Ectodermal cell (in vitro differentiated cells): ENCODE measurements around the gene ASB7.

ENCODE experiments used
- H3K27ac ChIP-seq: 2 replicates; pipeline ENCODE4 v1.7.0; 2013; ENCODE audit warnings: mild to moderate bottlenecking, low read depth, low read length; ENCODE audit not compliant: insufficient read depth, poor library complexity, severe bottlenecking
- H3K27me3 ChIP-seq: 2 replicates; pipeline ENCODE4 v1.7.0; 2013; ENCODE audit warnings: mild to moderate bottlenecking, low read length; ENCODE audit not compliant: insufficient read depth, control insufficient read depth, poor library complexity, severe bottlenecking
- H3K36me3 ChIP-seq: one replicate; pipeline ENCODE4 v1.7.0; 2013; ENCODE audit warnings: low read length; ENCODE audit not compliant: control insufficient read depth, insufficient read depth
- H3K4me1 ChIP-seq: one replicate; pipeline ENCODE4 v1.7.0; 2013; ENCODE audit warnings: low read length; ENCODE audit not compliant: control insufficient read depth, insufficient read depth
- H3K4me3 ChIP-seq: 2 replicates; pipeline ENCODE4 v1.7.0; 2013; ENCODE audit warnings: low read depth, low read length, control low read depth; ENCODE audit not compliant: insufficient read depth
- H3K9me3 ChIP-seq: 2 replicates; pipeline ENCODE4 v1.7.0; 2013; ENCODE audit warnings: mild to moderate bottlenecking, low read length, moderate library complexity; ENCODE audit not compliant: control insufficient read depth
- WGBS, 2 experiments: methylation state at CpG; one replicate each; pipeline ENCODE4 v1.1.7; 2013; ENCODE audit warnings: missing lambda C conversion rate in 2 of 2; 5-methylcytosine and 5-hydroxymethylcytosine counted together

ASB7 gene

DNA sequence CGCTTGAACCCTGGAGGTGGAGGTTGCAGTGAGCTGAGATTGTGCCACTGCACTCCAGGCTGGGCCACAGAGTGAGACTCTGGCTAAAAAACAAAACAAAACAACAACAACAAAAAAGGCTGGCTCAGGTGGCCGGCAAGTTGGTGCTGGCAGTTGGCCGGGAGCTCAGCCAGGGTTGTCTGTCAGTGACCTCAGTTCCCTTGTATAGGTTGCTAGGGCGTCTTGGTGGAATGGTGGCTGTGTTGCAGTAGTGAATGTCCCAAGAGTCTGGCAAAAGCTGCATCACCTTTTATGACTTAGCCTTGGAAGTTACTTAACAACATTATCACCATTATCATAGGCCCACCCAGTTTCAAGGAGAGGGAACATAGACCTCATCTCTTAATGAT is 40.6 kb downstream of the ASB7 start:
- Histone ChIP-seq H3K4me1 (no peaks in the 10 kb centered on the region), H3K27me3 (no peaks in the 10 kb centered on the region)
- WGBS, 2 experiments = 90 to 93% methylated on average over 4 of the region's 4 CpGs

DNA sequence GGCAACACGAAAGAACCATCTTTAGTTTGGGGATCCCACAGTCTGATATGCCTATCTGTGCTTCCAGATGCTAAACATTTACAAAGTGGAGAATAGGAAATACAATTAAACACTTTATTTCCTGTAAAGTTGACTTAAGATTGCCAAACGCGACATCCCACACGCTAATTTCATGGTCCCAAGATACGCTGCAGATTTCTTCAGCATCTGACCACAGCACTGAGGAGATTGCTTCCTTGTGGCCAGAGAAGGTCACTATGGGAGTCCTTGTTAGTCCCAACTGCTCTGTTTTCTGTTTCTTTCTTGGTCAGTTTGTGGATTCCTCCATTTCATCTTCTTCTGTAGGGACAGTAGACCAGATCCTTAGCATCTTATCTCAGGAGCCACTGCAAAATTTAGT is 43.3 kb downstream of the ASB7 start:
- Histone ChIP-seq H3K27ac (no peak overlapping the region), H3K36me3 (no peaks in the 10 kb centered on the region), H3K4me1 (no peaks in the 10 kb centered on the region), H3K9me3 (no peaks in the 10 kb centered on the region), H3K4me3 (no peak overlapping the region), H3K27me3 (no peaks in the 10 kb centered on the region)
- 93 to 99% methylated on average over 5 of the region's 5 CpGs for WGBS, 2 experiments

More for the DNA sequence above, 40.6 kb downstream of the ASB7 start:
- Histone ChIP-seq H3K27ac (no peak overlapping the region), H3K36me3 (no peaks in the 10 kb centered on the region), H3K4me3 (no peak overlapping the region), H3K9me3 (no peaks in the 10 kb centered on the region)

DNA sequence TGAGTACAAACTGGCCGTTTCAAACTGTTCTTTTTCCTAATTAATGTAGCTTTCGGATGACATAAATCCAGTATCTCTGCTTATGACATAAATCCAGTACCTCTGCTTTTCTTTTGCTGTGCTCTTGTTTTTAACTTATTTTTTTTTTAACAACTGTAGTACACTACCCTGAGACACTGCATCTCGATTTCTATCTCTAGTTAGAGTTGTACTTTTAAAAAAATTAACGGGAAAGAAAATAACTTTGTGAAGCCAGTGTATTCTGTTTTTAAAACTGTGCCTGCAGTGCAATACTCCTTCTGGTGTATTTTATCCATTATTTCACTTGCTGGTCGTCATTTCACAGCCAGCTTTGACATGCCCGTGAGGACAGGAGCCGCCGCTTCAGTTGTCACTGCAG is 46.6 kb downstream of the ASB7 start:
- Histone ChIP-seq H3K9me3 (no peaks in the 10 kb centered on the region), H3K4me1 (no peaks in the 10 kb centered on the region), H3K27me3 (no peaks in the 10 kb centered on the region), H3K27ac (no peak overlapping the region), H3K4me3 (no peak overlapping the region), H3K36me3 (no peaks in the 10 kb centered on the region)
- WGBS, 2 experiments = 94% methylated on average over 8 of the region's 8 CpGs

DNA sequence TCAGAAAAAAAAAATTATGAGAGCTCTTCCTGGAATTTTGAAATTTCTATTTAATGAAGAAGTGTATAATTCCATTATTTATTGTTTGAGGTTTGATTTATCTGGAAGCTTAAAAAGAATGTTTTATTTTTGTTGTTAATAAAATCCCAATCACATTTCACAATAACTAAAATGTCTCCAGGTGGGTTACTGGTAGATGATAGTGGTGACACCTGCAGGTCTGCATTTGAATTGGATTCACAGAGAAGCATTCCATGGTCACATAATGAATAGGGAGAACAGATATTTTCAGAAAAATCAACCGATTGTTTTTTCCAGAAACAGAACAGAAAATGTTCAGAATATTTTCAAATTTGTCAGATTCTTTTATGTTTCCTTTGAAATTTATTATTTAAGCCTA is 48.3 kb downstream of the ASB7 start:
- Histone ChIP-seq H3K27me3 (no peaks in the 10 kb centered on the region), H3K36me3 (no peaks in the 10 kb centered on the region), H3K9me3 (no peaks in the 10 kb centered on the region), H3K4me1 (no peaks in the 10 kb centered on the region), H3K4me3 (no peak overlapping the region), H3K27ac (no peak overlapping the region)
- 82% methylated on average over 1 of the region's 1 CpG; no CpG with 5 or more reads in 1 of the 2 experiments for WGBS, 2 experiments

DNA sequence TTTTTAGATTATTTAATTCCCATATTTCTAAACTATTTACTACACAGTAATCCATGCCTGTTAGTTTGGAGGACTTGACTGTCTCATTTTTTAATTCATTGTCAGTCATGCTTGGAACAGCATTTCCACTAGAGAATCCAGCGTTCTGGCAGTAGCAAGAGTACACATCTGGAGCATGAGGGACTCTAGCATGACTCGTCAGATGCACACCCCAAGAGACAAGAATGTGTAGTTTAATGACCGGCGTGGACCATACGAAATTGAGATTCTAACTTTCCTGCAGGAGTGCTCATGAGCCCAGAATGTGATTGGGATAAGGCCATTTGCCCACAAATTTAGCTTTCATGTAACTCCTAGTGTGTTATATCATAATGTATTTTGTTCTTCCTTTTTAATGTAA is 48.9 kb downstream of the ASB7 start:
- 96 to 97% methylated on average over 5 of the region's 5 CpGs for WGBS, 2 experiments
- Histone ChIP-seq H3K27ac (no peak overlapping the region), H3K4me1 (no peaks in the 10 kb centered on the region), H3K36me3 (no peaks in the 10 kb centered on the region), H3K27me3 (no peaks in the 10 kb centered on the region), H3K9me3 (no peaks in the 10 kb centered on the region), H3K4me3 (no peak overlapping the region)

DNA sequence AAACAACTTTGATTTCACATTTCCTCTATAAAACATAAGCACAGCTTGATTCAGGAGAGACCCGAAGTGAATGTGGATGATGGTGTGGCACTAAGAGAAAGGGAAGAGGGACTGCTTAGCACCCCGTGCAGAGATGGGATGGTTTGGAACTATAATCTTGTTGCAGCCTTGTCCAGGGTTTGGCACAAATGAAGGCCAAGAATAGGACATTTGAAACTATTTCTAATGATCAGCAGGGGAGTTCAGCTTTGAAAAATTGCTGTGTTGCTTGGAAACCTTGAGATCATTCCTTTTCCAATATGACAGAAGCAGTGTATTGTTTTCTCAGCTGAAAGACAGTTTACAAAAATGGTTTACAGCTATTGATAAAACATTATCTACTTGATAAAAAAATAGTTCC is 49.7 kb downstream of the ASB7 start:
- no peaks in the 10 kb centered on the region for H3K4me1 ChIP-seq
- no peaks in the 10 kb centered on the region for H3K27me3 ChIP-seq
- H3K36me3 ChIP-seq = no peaks in the 10 kb centered on the region
- 97 to 98% methylated on average over 2 of the region's 2 CpGs for WGBS, 2 experiments
- no peak overlapping the region for H3K4me3 ChIP-seq
- no peak overlapping the region for H3K27ac ChIP-seq
- H3K9me3 ChIP-seq = no peaks in the 10 kb centered on the region

DNA sequence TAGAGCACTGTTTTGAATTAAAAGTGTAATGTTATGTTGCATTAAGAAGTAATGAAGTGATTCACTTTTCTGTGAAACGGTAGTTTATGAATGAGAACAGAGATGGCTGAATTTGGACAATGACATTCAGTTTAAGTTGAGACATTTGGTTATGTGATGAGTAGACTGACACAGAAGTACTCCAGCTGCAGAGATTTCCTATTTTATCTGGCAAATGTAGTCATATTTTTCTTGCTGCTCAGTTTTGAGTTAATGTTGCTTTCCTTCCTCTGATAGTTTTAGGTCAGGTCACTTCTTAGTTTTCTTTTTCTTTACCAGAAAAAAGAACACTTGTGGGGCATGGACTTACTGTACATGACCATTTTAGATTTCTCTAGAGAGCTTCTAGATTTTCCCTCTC is 51.2 kb downstream of the ASB7 start:
- Histone ChIP-seq H3K36me3 (no peaks in the 10 kb centered on the region), H3K27ac (no peak overlapping the region), H3K4me1 (no peaks in the 10 kb centered on the region), H3K27me3 (no peaks in the 10 kb centered on the region), H3K4me3 (no peak overlapping the region), H3K9me3 (no peaks in the 10 kb centered on the region)
- WGBS, 2 experiments = 93 to 97% methylated on average over 1 of the region's 1 CpG

DNA sequence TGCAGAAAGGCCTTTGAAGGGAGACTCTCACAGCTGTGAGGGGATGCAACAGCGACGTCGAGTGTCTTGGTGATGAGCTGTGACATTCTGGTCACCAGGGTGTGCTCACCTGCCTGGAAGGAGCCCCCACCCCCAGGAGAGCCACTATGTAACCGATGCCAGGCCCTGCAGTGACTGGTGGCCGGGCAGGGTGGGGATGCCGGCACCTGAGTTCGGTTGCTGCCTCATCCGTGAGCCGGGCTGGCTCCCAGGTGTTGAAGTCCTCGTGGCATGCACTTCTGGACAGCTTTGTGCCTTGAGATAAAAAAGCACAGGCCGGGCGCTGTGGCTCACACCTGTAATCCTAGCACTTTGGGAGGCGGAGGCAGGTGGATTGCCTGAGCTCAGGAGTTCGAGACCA is 56.5 kb downstream of the ASB7 start:
- WGBS, 2 experiments = 89 to 91% methylated on average over 14 of the region's 14 CpGs
- no peaks in the 10 kb centered on the region for H3K27me3 ChIP-seq
- H3K4me3 ChIP-seq = no peak overlapping the region
- H3K27ac ChIP-seq = no peak overlapping the region
- no peaks in the 10 kb centered on the region for H3K9me3 ChIP-seq
- no peaks in the 10 kb centered on the region for H3K36me3 ChIP-seq
- peaks cover 13% of the 10 kb centered on the region for H3K4me1 ChIP-seq

DNA sequence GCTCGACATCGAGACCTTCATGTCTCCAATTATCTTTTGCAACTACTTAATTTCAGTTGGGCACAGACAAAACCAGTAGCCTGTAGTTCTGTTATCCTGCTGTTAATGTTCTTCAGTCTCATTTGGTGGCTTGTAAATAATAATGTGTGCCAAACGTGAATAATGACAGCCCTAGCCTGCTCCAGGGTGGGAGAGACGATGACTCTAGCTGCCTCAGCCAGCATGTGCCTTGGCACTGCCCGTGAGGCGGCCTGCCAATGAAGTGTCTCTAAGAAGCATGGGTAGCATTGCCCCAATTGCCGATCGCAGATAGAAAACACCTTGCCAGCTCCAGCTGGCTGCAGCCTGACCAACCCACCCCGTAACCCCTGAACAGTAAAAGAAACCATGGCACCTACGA is 58.8 kb downstream of the ASB7 start:
- Histone ChIP-seq H3K27ac (no peak overlapping the region), H3K36me3 (no peaks in the 10 kb centered on the region), H3K9me3 (no peaks in the 10 kb centered on the region), H3K27me3 (no peaks in the 10 kb centered on the region), H3K4me1 (peaks cover 14% of the 10 kb centered on the region), H3K4me3 (no peak overlapping the region)
- 94 to 95% methylated on average over 10 of the region's 10 CpGs for WGBS, 2 experiments

DNA sequence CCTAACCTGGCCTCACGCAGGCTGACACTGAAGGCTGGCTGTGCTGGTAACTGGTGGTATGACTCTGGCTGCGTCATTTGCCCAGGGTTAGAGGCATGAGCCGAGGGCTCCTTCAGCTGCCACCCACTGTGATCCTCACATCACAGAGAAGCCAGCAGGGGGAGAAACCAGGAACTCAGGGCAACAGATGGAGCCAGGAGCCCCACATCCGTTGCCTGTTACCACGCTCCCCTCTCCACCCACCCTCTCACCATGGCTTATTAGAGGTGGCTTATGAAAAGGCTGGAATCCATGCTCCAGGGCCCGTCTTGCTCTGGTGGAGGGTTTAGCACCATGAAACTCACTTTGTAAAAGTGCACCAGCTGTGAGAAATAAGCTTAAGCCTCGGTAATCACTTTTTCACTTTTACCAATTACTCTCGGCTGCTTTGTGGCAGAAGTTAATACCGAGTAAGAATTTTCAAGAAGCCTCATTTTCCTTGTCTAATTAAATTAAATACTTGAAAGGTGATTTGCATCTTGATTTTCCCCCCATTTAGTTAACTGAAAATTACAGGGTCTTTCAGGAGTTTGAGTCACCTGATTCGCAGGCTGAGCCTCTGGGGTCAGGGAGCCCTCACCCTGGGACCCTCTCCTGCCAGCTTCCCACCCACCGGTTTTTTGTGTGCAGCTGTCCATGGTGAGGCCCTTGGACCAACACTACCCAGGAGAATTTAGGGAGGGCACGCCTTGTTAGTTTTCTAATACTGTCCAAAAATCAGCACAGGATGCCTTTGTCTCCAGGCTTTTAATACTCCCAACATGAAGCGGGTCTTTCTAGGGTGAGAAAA is 60.9 kb downstream of the ASB7 start:
- no peaks in the 10 kb centered on the region for H3K36me3 ChIP-seq
- no peak overlapping the region for H3K4me3 ChIP-seq
- no peaks in the 10 kb centered on the region for H3K27me3 ChIP-seq
- H3K9me3 ChIP-seq = no peaks in the 10 kb centered on the region
- WGBS, 2 experiments = 57 to 68% methylated on average over 12 to 13 of the region's 13 CpGs
- H3K4me1 ChIP-seq = peaks cover 14% of the 10 kb centered on the region
- H3K27ac ChIP-seq = peak overlapping the region; percentile 55
